Smooth muscle cell (in vitro differentiated cells): Measurements from ENCODE around the gene ZMYND15. TPM values are rescaled to one million over a fixed set of nuclear protein-coding genes. Genes with fewer than 3 reads are reported as not detected.

Experiments
- DNase-seq: peaks from one replicate; lab custom pipeline; 2025; ENCODE audit not compliant: unreplicated experiment; lab: John Stamatoyannopoulos, UW
- H2AFZ ChIP-seq: fragments of 200-600 bp; sonication (generic); 2 replicates; pipeline ENCODE4 v1.6.0; 2016; ENCODE audit warnings: antibody characterized with exemption, low read depth, mild to moderate bottlenecking
- H3F3A ChIP-seq: fragments of 200-600 bp; sonication (generic); 2 replicates; pipeline ENCODE4 v1.6.0; 2017; ENCODE audit warnings: antibody characterized with exemption, low read depth
- H3K27ac ChIP-seq: fragments of 200-600 bp; sonication (generic); 2 replicates; pipeline ENCODE4 v1.5.1; 2016; ENCODE audit warnings: low read depth, mild to moderate bottlenecking
- H3K27me3 ChIP-seq: fragments of 200-600 bp; sonication (generic); 2 replicates; pipeline ENCODE4 v1.6.1; 2016; ENCODE audit warnings: low read depth, mild to moderate bottlenecking
- H3K36me3 ChIP-seq: fragments of 200-600 bp; sonication (generic); 2 replicates; pipeline ENCODE4 v1.5.1; 2016; ENCODE audit warnings: low read depth
- H3K4me1 ChIP-seq: fragments of 200-600 bp; sonication (generic); 2 replicates; pipeline ENCODE4 v1.5.1; 2016; ENCODE audit warnings: low read depth
- H3K4me2 ChIP-seq: fragments of 200-600 bp; sonication (generic); 2 replicates; pipeline ENCODE4 v1.6.0; 2016; ENCODE audit warnings: mild to moderate bottlenecking
- H3K4me3 ChIP-seq: fragments of 200-600 bp; sonication (generic); 2 replicates; pipeline ENCODE4 v1.5.1; 2016; ENCODE audit warnings: mild to moderate bottlenecking
- H3K79me2 ChIP-seq: fragments of 200-600 bp; sonication (generic); 2 replicates; pipeline ENCODE4 v1.6.0; 2016; ENCODE audit warnings: low read depth, mild to moderate bottlenecking
- H3K9ac ChIP-seq: fragments of 200-600 bp; sonication (generic); 2 replicates; pipeline ENCODE4 v1.6.0; 2016; ENCODE audit warnings: low read depth
- H3K9me3 ChIP-seq: fragments of 200-600 bp; sonication (generic); replicated peaks from 2 replicates; pipeline ENCODE4 v1.5.1; 2016; ENCODE audit warnings: low read depth
- H4K20me1 ChIP-seq: fragments of 200-600 bp; sonication (generic); 2 replicates; pipeline ENCODE4 v1.6.0; 2016; ENCODE audit warnings: low read depth
- CTCF ChIP-seq: fragments of 200-600 bp; sonication (generic); IDR thresholded peaks from 2 replicates; pipeline ENCODE4 v1.5.1; 2017; ENCODE audit warnings: borderline replicate concordance, mild to moderate bottlenecking, antibody characterized with exemption; ENCODE audit not compliant: insufficient read depth, poor library complexity, severe bottlenecking
- WGBS: methylation state at CpG from one replicate; pipeline ENCODE4 v1.1.7; 2016; ENCODE audit warnings: low lambda C conversion rate; 5-methylcytosine and 5-hydroxymethylcytosine counted together
- polyA plus RNA-seq: library from polyadenylated mRNA; unstranded; fragments of >200 nt; fragmentation: Nextera tagmentation; extraction: Ambion mirVana; gene quantifications from 2 replicates; pipeline ENCODE4 v1.2.1, GENCODE V29; 2016
- total RNA-seq: library from RNA; depleted of rRNA; stranded (reverse); fragments of >200 nt; gene quantifications from 2 replicates; pipeline ENCODE4 v1.2.3, GENCODE V29; 2014

Gene ZMYND15
- total and polyA plus RNA-seq, 2 experiments from 2014 or later = not detected

GRCh38 chr17:4750606-4751005 lies 11.0 kb downstream of the ZMYND15 start:
- Histone ChIP-seq H3K9ac (no peak overlapping the region), H3K27ac (no peak overlapping the region), H2AFZ (no peak overlapping the region), H3F3A (no peaks in the 10 kb centered on the region), H3K36me3 (no peaks in the 10 kb centered on the region), H3K4me3 (no peak overlapping the region), H3K27me3 (peaks cover 45% of the 10 kb centered on the region), H3K4me1 (peaks cover 2% of the 10 kb centered on the region), H3K9me3 (no peaks in the 10 kb centered on the region), H4K20me1 (no peaks in the 10 kb centered on the region), H3K79me2 (no peaks in the 10 kb centered on the region), H3K4me2 (no peak overlapping the region)
- WGBS = 52% methylated on average over 3 of the region's 3 CpGs
- no peak for TF ChIP-seq CTCF
- DNase-seq = no peak

- Histone ChIP-seq H2AFZ (no peak overlapping the region), H3K4me1 (no peaks in the 10 kb centered on the region), H3K36me3 (no peaks in the 10 kb centered on the region), H3K9ac (no peak overlapping the region), H3K27ac (no peak overlapping the region), H3K9me3 (no peaks in the 10 kb centered on the region), H3F3A (no peaks in the 10 kb centered on the region), H3K79me2 (no peaks in the 10 kb centered on the region), H3K4me3 (no peak overlapping the region), H3K4me2 (no peak overlapping the region), H3K27me3 (peaks cover 43% of the 10 kb centered on the region), H4K20me1 (no peaks in the 10 kb centered on the region)
- WGBS = 85% methylated on average over 5 of the region's 5 CpGs
- TF ChIP-seq CTCF = no peak
- no peak for DNase-seq
These were observed 12.3 kb downstream of the ZMYND15 start for GRCh38 chr17:4751932-4752331.

DNA sequence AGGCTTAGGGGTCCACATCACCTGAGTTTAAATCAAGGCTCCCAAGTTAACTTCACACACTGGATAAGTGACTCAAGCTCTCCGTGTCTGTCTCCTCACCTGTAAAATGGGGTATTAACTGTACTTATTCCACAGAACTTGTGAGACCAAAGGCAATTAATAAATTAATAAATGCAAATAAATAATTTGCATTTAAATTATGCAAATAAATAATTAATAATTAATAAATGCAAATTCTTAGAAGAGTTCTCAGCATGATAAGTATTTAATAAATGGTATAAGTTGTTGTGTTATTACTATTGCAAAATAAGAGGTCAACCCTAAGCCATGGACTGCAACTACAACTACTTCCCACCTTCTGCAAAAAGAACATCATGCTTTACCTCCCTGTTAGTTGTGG lies 13.8 kb downstream of the ZMYND15 start:
- H3K27me3 ChIP-seq = peaks cover 49% of the 10 kb centered on the region
- 97% methylated on average over 1 of the region's 1 CpG for WGBS

More for the DNA sequence above, 13.8 kb downstream of the ZMYND15 start:
- Histone ChIP-seq H3K9me3 (no peaks in the 10 kb centered on the region), H3F3A (no peaks in the 10 kb centered on the region), H3K36me3 (no peaks in the 10 kb centered on the region), H3K27ac (no peak overlapping the region), H3K4me1 (no peaks in the 10 kb centered on the region), H2AFZ (no peak overlapping the region), H3K4me3 (no peak overlapping the region), H3K4me2 (no peak overlapping the region), H3K9ac (no peak overlapping the region), H3K79me2 (no peaks in the 10 kb centered on the region), H4K20me1 (no peaks in the 10 kb centered on the region)
- no peak for TF ChIP-seq CTCF
- no peak for DNase-seq
